Uterus (tissue), 2 donors: ENCODE measurements around the gene HECW1.

ENCODE experiments used
- CTCF ChIP-seq, 4 experiments: fragments of 200-600 bp in 2 of 4; fragments of 450-650 bp in 2 of 4; sonication (generic) in 2 of 4; IDR thresholded peaks; one replicate each; pipeline ENCODE4 v1.5.1; 2016 to 2019; ENCODE audit warnings: antibody characterized with exemption in 4 of 4, mild to moderate bottlenecking in 2 of 4, moderate library complexity in 1 of 4
- POLR2A ChIP-seq, 2 donors: fragments of 450-650 bp; IDR thresholded peaks; one replicate each; pipeline ENCODE4 v1.6.1; 2016; ENCODE audit warnings: antibody characterized with exemption in 2 of 2, mild to moderate bottlenecking in 1 of 2, moderate library complexity in 1 of 2

- TF ChIP-seq CTCF (IDR thresholded peaks at IDR 0.05) (no peak), POLR2A (IDR thresholded peaks at IDR 0.05) (no peak)
These were observed 6.8 kb upstream of the HECW1 start for GRCh38 chr7:43105521-43106120.
